T-helper 22 cell (primary cell): ENCODE measurements around the gene SURF4.
A peak's percentile ranks its signal among the peaks of the same experiment; 100 is the strongest.
"Not testable (repeated sequence)": the region's sequence is repeated elsewhere in the genome, so short reads cannot be mapped to it uniquely, and the experiment has no call there.

ENCODE experiments used
- DNase-seq: peaks from one replicate; pipeline ENCODE4 v3.0.0-alpha.2; 2020; ENCODE audit warnings: low read depth

SURF4 gene

GRCh38 chr9:133352635-133353340 is 23.1 kb downstream of the SURF4 start:
- DNase-seq, result no peak

GRCh38 chr9:133351908-133352634 is 23.8 kb downstream of the SURF4 start:
- DNase-seq, result no peak

GRCh38 chr9:133351526-133351907 is 24.3 kb downstream of the SURF4 start:
- no peak for DNase-seq

GRCh38 chr9:133349965-133350616 is 25.8 kb downstream of the SURF4 start:
- DNase-seq, result no peak

GRCh38 chr9:133348718-133349573 is 26.9 kb downstream of the SURF4 start:
- DNase-seq, result no peak

- peak; percentile 84 for DNase-seq
These were observed 27.7 kb downstream of the SURF4 start, which contains the start of the genes MED22 and RPL7A for GRCh38 chr9:133347985-133348717. MED22 (minus strand) TSS chr9:133348131; CDS start chr9:133346662, 1,469 bp downstream. RPL7A (plus strand) TSS chr9:133348218; CDS start chr9:133348244, 26 bp downstream.

- DNase-seq, result peak; percentile 48
These were observed 28.3 kb downstream of the SURF4 start for GRCh38 chr9:133347515-133347984.

GRCh38 chr9:133346021-133346785 is 29.7 kb downstream of the SURF4 start:
- no peak for DNase-seq

GRCh38 chr9:133345596-133345995 is 30.3 kb downstream of the SURF4 start:
- no peak for DNase-seq

GRCh38 chr9:133344979-133345378 is 30.9 kb downstream of the SURF4 start:
- DNase-seq, result no peak

GRCh38 chr9:133344071-133344470 is 31.8 kb downstream of the SURF4 start:
- no peak for DNase-seq

GRCh38 chr9:133342570-133342969 is 33.3 kb downstream of the SURF4 start:
- DNase-seq, result no peak

GRCh38 chr9:133342069-133342406 is 33.8 kb downstream of the SURF4 start:
- no peak for DNase-seq

- DNase-seq, result no peak
These were observed 34.3 kb downstream of the SURF4 start for GRCh38 chr9:133341369-133342068.

GRCh38 chr9:133340916-133341315 is 34.9 kb downstream of the SURF4 start:
- no peak for DNase-seq

GRCh38 chr9:133340256-133340655 is 35.6 kb downstream of the SURF4 start:
- no peak for DNase-seq

GRCh38 chr9:133339641-133340040 is 36.2 kb downstream of the SURF4 start:
- no peak for DNase-seq

- DNase-seq, result peak; percentile 89
These were observed 39.7 kb downstream of the SURF4 start, which contains the start of gene SURF6 for GRCh38 chr9:133335924-133336811. SURF6 (minus strand) TSS chr9:133336188; CDS start chr9:133336132, 56 bp downstream.

- not testable (repeated sequence) for DNase-seq
These were observed 41.0 kb downstream of the SURF4 start for GRCh38 chr9:133334888-133335287.
